Karpas-422 (cell line): ENCODE measurements around the gene HEATR5A. TPM values are rescaled to one million over a fixed set of nuclear protein-coding genes. Genes with fewer than 3 reads are reported as not detected.
"Not testable (repeated sequence)": the region's sequence is repeated elsewhere in the genome, so short reads cannot be mapped to it uniquely, and the experiment has no call there.

ENCODE experiments used
- DNase-seq: peaks from one replicate; pipeline ENCODE4 v3.0.0-alpha.2; 2015
- H2AFZ ChIP-seq: fragments of 200-600 bp; sonication (generic); 2 replicates; pipeline ENCODE4 v1.6.1; 2014; ENCODE audit warnings: antibody characterized with exemption, low read length, mixed read lengths
- H3K27ac ChIP-seq: fragments of 200-600 bp; sonication (generic); 2 replicates; pipeline ENCODE4 v1.5.1; 2014; ENCODE audit warnings: mild to moderate bottlenecking, low read length, moderate library complexity
- H3K27me3 ChIP-seq: fragments of 200-600 bp; sonication (generic); 2 replicates; pipeline ENCODE4 v1.6.1; 2014; ENCODE audit warnings: low read length, mixed read lengths
- H3K36me3 ChIP-seq: fragments of 200-600 bp; sonication (generic); 2 replicates; pipeline ENCODE4 v1.6.1; 2014; ENCODE audit warnings: low read length, mixed read lengths; ENCODE audit not compliant: insufficient read depth
- H3K4me1 ChIP-seq: fragments of 200-600 bp; sonication (generic); 2 replicates; pipeline ENCODE4 v1.6.1; 2014; ENCODE audit warnings: mild to moderate bottlenecking, low read length, mixed read lengths
- H3K4me2 ChIP-seq: fragments of 200-600 bp; sonication (generic); 2 replicates; pipeline ENCODE4 v1.6.1; 2014; ENCODE audit warnings: low read length, low read depth, mild to moderate bottlenecking; ENCODE audit not compliant: poor library complexity, severe bottlenecking
- H3K4me3 ChIP-seq: fragments of 200-600 bp; sonication (generic); 2 replicates; pipeline ENCODE4 v1.5.1; 2014; ENCODE audit warnings: mild to moderate bottlenecking, antibody characterized with exemption, low read length, mixed read lengths
- H3K79me2 ChIP-seq: fragments of 200-600 bp; sonication (generic); 2 replicates; pipeline ENCODE4 v1.6.1; 2014; ENCODE audit warnings: mild to moderate bottlenecking, low read length, mixed read lengths
- H3K9ac ChIP-seq: fragments of 200-600 bp; sonication (generic); 2 replicates; pipeline ENCODE4 v1.6.0; 2014; ENCODE audit warnings: low read length
- H3K9me2 ChIP-seq: fragments of 200-600 bp; sonication (generic), shearing (Covaris generic); replicated peaks from 2 replicates; pipeline ENCODE4 v1.6.0; 2014; ENCODE audit warnings: mild to moderate bottlenecking, low read length, moderate library complexity; ENCODE audit not compliant: insufficient read depth
- H3K9me3 ChIP-seq: fragments of 300-700, 200-600 bp; sonication (generic); 2 replicates; pipeline ENCODE4 v1.6.1; 2014; ENCODE audit warnings: low read length, mixed read lengths
- H4K20me1 ChIP-seq: fragments of 200-600 bp; sonication (generic); 2 replicates; pipeline ENCODE4 v1.6.1; 2014; ENCODE audit warnings: mild to moderate bottlenecking, antibody characterized with exemption, low read length, low read depth; ENCODE audit not compliant: insufficient read depth
- total RNA-seq: library from RNA; depleted of rRNA; stranded (reverse); fragments of >200 nt; shearing (Covaris generic); gene quantifications from 2 replicates; pipeline ENCODE4 v1.2.3, GENCODE V29; 2014; ENCODE audit warnings: low replicate concordance

The HEATR5A gene
- total RNA-seq, 1 experiment from 2014 or later, result 47.4 TPM

- DNase-seq, H4K20me1 ChIP-seq, H3K4me1 ChIP-seq, H3K36me3 ChIP-seq, H3K9me3 ChIP-seq, H3K27ac ChIP-seq, H3K9ac ChIP-seq, H3K4me2 ChIP-seq, H3K9me2 ChIP-seq, H3K27me3 ChIP-seq, H3K79me2 ChIP-seq, H3K4me3 ChIP-seq, H2AFZ ChIP-seq: not testable (repeated sequence)
Measured at GRCh38 chr14:31276417-31276816, 143.9 kb downstream of the HEATR5A start.

GRCh38 chr14:31275731-31276130 lies 144.6 kb downstream of the HEATR5A start:
- peak; percentile 60 for DNase-seq
- no peak overlapping the region for H3K9ac ChIP-seq
- no peaks in the 10 kb centered on the region for H3K27me3 ChIP-seq
- H3K79me2 ChIP-seq, result no peaks in the 10 kb centered on the region
- H3K4me2 ChIP-seq, result no peak overlapping the region
- H3K9me3 ChIP-seq, result peaks cover 4% of the 10 kb centered on the region
- H3K36me3 ChIP-seq, result no peaks in the 10 kb centered on the region
- no peaks in the 10 kb centered on the region for H3K4me1 ChIP-seq
- no peaks in the 10 kb centered on the region for H3K9me2 ChIP-seq
- no peak overlapping the region for H3K27ac ChIP-seq
- no peak overlapping the region for H3K4me3 ChIP-seq
- H2AFZ ChIP-seq, result no peak overlapping the region
- no peaks in the 10 kb centered on the region for H4K20me1 ChIP-seq

- H3K9ac ChIP-seq, result no peak overlapping the region
- H3K27ac ChIP-seq, result no peak overlapping the region
- 0 out of 2 replicates have a peak, but pooled peaks cover 3% of the 10 kb centered on the region for H3K4me1 ChIP-seq
- no peak overlapping the region for H3K4me3 ChIP-seq
- no peaks in the 10 kb centered on the region; the same call in 1 of the 2 replicates for H3K36me3 ChIP-seq
- H3K4me2 ChIP-seq, result no peak overlapping the region
- 0 out of 2 replicates have a peak, but pooled peaks cover 7% of the 10 kb centered on the region for H3K9me3 ChIP-seq
- no peaks in the 10 kb centered on the region for H3K27me3 ChIP-seq
- no peaks in the 10 kb centered on the region for H3K9me2 ChIP-seq
- H2AFZ ChIP-seq, result no peak overlapping the region
- H4K20me1 ChIP-seq, result no peaks in the 10 kb centered on the region
- no peak for DNase-seq
- H3K79me2 ChIP-seq, result no peaks in the 10 kb centered on the region
Measured at GRCh38 chr14:31271648-31272047, 148.7 kb downstream of the HEATR5A start.

GRCh38 chr14:31270196-31270772 lies 150.1 kb downstream of the HEATR5A start:
- Histone ChIP-seq H3K4me3 (no peak overlapping the region), H3K9me3 (0 out of 2 replicates have a peak, but pooled peaks cover 7% of the 10 kb centered on the region), H3K27ac (no peak overlapping the region), H3K9ac (no peak overlapping the region), H3K36me3 (no peaks in the 10 kb centered on the region; the same call in 1 of the 2 replicates), H3K4me2 (no peak overlapping the region), H2AFZ (no peak overlapping the region), H3K79me2 (no peaks in the 10 kb centered on the region), H4K20me1 (no peaks in the 10 kb centered on the region), H3K27me3 (no peaks in the 10 kb centered on the region), H3K9me2 (no peaks in the 10 kb centered on the region), H3K4me1 (0 out of 2 replicates have a peak, but pooled peaks cover 3% of the 10 kb centered on the region)
- peak; percentile 86 for DNase-seq

GRCh38 chr14:31269634-31270195 lies 150.6 kb downstream of the HEATR5A start:
- Histone ChIP-seq H3K9ac (no peak overlapping the region), H3K4me1 (0 out of 2 replicates have a peak, but pooled peaks cover 3% of the 10 kb centered on the region), H3K27ac (no peak overlapping the region), H3K9me2 (no peaks in the 10 kb centered on the region), H3K4me2 (no peak overlapping the region), H3K79me2 (no peaks in the 10 kb centered on the region), H4K20me1 (no peaks in the 10 kb centered on the region), H3K27me3 (no peaks in the 10 kb centered on the region), H3K9me3 (0 out of 2 replicates have a peak, but pooled peaks cover 7% of the 10 kb centered on the region), H3K4me3 (no peak overlapping the region), H2AFZ (no peak overlapping the region), H3K36me3 (no peaks in the 10 kb centered on the region; the same call in 1 of the 2 replicates)
- no peak for DNase-seq

- Histone ChIP-seq H3K27me3 (no peaks in the 10 kb centered on the region), H3K4me3 (no peak overlapping the region), H3K4me2 (no peak overlapping the region), H3K9me3 (0 out of 2 replicates have a peak, but pooled peaks cover 7% of the 10 kb centered on the region), H3K36me3 (no peaks in the 10 kb centered on the region; the same call in 1 of the 2 replicates), H4K20me1 (no peaks in the 10 kb centered on the region), H2AFZ (peak overlapping the region; percentile 8; the same call in 1 of the 2 replicates), H3K9ac (no peak overlapping the region), H3K9me2 (no peaks in the 10 kb centered on the region), H3K27ac (no peak overlapping the region), H3K4me1 (peaks cover 15% of the 10 kb centered on the region), H3K79me2 (no peaks in the 10 kb centered on the region)
- no peak for DNase-seq
Measured at GRCh38 chr14:31268216-31268615, 152.1 kb downstream of the HEATR5A start.

- Histone ChIP-seq H3K9ac (no peak overlapping the region), H3K4me3 (no peak overlapping the region), H4K20me1 (no peaks in the 10 kb centered on the region), H3K36me3 (no peaks in the 10 kb centered on the region; the same call in 1 of the 2 replicates), H3K79me2 (no peaks in the 10 kb centered on the region), H3K9me3 (0 out of 2 replicates have a peak, but pooled peaks cover 7% of the 10 kb centered on the region), H3K27me3 (no peaks in the 10 kb centered on the region), H3K27ac (no peak overlapping the region), H3K9me2 (no peaks in the 10 kb centered on the region), H3K4me2 (no peak overlapping the region), H3K4me1 (peaks cover 30% of the 10 kb centered on the region), H2AFZ (no peak overlapping the region)
- DNase-seq, result no peak
Measured at GRCh38 chr14:31266437-31267331, 153.7 kb downstream of the HEATR5A start.
